HEK293 (cell line): ENCODE measurements around the gene CTDNEP1.

Experiments used
- CTCF ChIA-PET: fragments of 350-600 bp; formaldehyde crosslinking; extraction: SDS; loops from one replicate; lab custom pipeline; 2021; ENCODE audit warnings: antibody characterized with exemption; lab: Yijun Ruan, JAX
- POLR2A ChIA-PET: fragments of 300-600 bp; formaldehyde crosslinking; extraction: SDS; loops from one replicate; lab custom pipeline; 2020; ENCODE audit warnings: antibody characterized with exemption, inconsistent platforms; lab: Yijun Ruan, JAX
- H3K27ac ChIP-seq: fragments of 200-500 bp; sonication (Bioruptor generic); 2 replicates; pipeline ENCODE4 v1.5.1; 2014; ENCODE audit warnings: low read depth, low read length, control low read depth, inconsistent platforms; ENCODE audit errors: extremely low read depth
- H3K36me3 ChIP-seq, 2 experiments: fragments of 200-500 bp in 1 of 2; sonication (Bioruptor generic) in 1 of 2; 1 replicate in 1 of 2; 2 replicates in 1 of 2; pipeline ENCODE4 v1.5.1; 2014 to 2017; ENCODE audit warnings: inconsistent platforms in 2 of 2, low read length in 2 of 2; ENCODE audit not compliant: control insufficient read depth in 2 of 2, insufficient read depth in 1 of 2
- H3K4me1 ChIP-seq: fragments of 200-500 bp; sonication (Bioruptor generic); 2 replicates; pipeline ENCODE4 v1.5.1; 2014; ENCODE audit warnings: mild to moderate bottlenecking, low read length, inconsistent platforms; ENCODE audit not compliant: control insufficient read depth, insufficient read depth
- H3K4me3 ChIP-seq: 2 replicates; pipeline ENCODE4 v1.5.1; 2011; ENCODE audit warnings: low read depth, mild to moderate bottlenecking, control low read depth, low read length, moderate library complexity
- H3K9me3 ChIP-seq: fragments of 200-500 bp; sonication (Bioruptor generic); 2 replicates; pipeline ENCODE4 v1.5.1; 2014; ENCODE audit warnings: low read depth, low read length, inconsistent platforms; ENCODE audit not compliant: control insufficient read depth, insufficient read depth
- BCL11B ChIP-seq: fragments of 450-650 bp; formaldehyde crosslinking; IDR thresholded peaks from 2 replicates; pipeline ENCODE4 v1.5.1; 2016; ENCODE audit warnings: low read depth, missing biosample characterization, missing genetic modification characterization
- GLIS2 ChIP-seq: fragments of 450-650 bp; formaldehyde crosslinking; IDR thresholded peaks from 2 replicates; pipeline ENCODE4 v1.5.1; 2016; ENCODE audit warnings: missing biosample characterization, missing genetic modification characterization
- KLF10 ChIP-seq: fragments of 450-650 bp; IDR thresholded peaks from 2 replicates; pipeline ENCODE4 v1.5.1; 2018; ENCODE audit warnings: missing biosample characterization, mild to moderate bottlenecking, missing genetic modification characterization
- SP2 ChIP-seq: fragments of 450-650 bp; formaldehyde crosslinking; IDR thresholded peaks from 2 replicates; pipeline ENCODE4 v1.5.1; 2016; ENCODE audit warnings: missing biosample characterization, missing genetic modification characterization
- SP7 ChIP-seq: fragments of 450-650 bp; formaldehyde crosslinking; IDR thresholded peaks from 2 replicates; pipeline ENCODE4 v1.5.1; 2016; ENCODE audit warnings: missing biosample characterization, missing genetic modification characterization
- ZBTB48 ChIP-seq: fragments of 450-650 bp; formaldehyde crosslinking; IDR thresholded peaks from 2 replicates; pipeline ENCODE4 v1.5.1; 2016; ENCODE audit warnings: missing biosample characterization, missing genetic modification characterization
- ZNF132 ChIP-seq: fragments of 450-650 bp; formaldehyde crosslinking; IDR thresholded peaks from 2 replicates; pipeline ENCODE4 v1.5.1; 2017; ENCODE audit warnings: missing biosample characterization, missing genetic modification characterization, borderline replicate concordance
- ZNF248 ChIP-seq: fragments of 450-650 bp; formaldehyde crosslinking; IDR thresholded peaks from 2 replicates; pipeline ENCODE4 v1.5.1; 2017; ENCODE audit warnings: missing biosample characterization, missing genetic modification characterization
- ZNF266 ChIP-seq: fragments of 450-650 bp; formaldehyde crosslinking; IDR thresholded peaks from 2 replicates; pipeline ENCODE4 v1.5.1; 2016; ENCODE audit warnings: missing biosample characterization, missing genetic modification characterization, low read depth
- ZNF423 ChIP-seq: fragments of 450-650 bp; formaldehyde crosslinking; IDR thresholded peaks from 2 replicates; pipeline ENCODE4 v1.5.1; 2016; ENCODE audit warnings: missing biosample characterization, missing genetic modification characterization
- ZNF514 ChIP-seq: fragments of 450-650 bp; formaldehyde crosslinking; IDR thresholded peaks from 2 replicates; pipeline ENCODE4 v1.5.1; 2016; ENCODE audit warnings: missing biosample characterization, missing genetic modification characterization
- ZNF548 ChIP-seq: fragments of 450-650 bp; formaldehyde crosslinking; IDR thresholded peaks from 2 replicates; pipeline ENCODE4 v1.5.1; 2016; ENCODE audit warnings: missing biosample characterization, missing genetic modification characterization
- ZNF658 ChIP-seq: fragments of 450-650 bp; formaldehyde crosslinking; IDR thresholded peaks from 2 replicates; pipeline ENCODE4; 2016; ENCODE audit warnings: missing biosample characterization, missing genetic modification characterization
- ZNF677 ChIP-seq: fragments of 450-650 bp; IDR thresholded peaks from 2 replicates; pipeline ENCODE4 v1.5.0; 2018; ENCODE audit warnings: missing biosample characterization, mild to moderate bottlenecking, missing genetic modification characterization, moderate library complexity
- ZNF707 ChIP-seq: fragments of 450-650 bp; formaldehyde crosslinking; IDR thresholded peaks from 2 replicates; pipeline ENCODE4 v1.5.1; 2016; ENCODE audit warnings: missing biosample characterization, missing genetic modification characterization
- TF ChIP-seq, protein P1 (sequence below): fragments of 450-650 bp; formaldehyde crosslinking; IDR thresholded peaks from 2 replicates; pipeline ENCODE4 v1.5.1; 2016; ENCODE audit warnings: missing biosample characterization, missing genetic modification characterization
- TF ChIP-seq, protein P2 (sequence below): fragments of 450-650 bp; formaldehyde crosslinking; IDR thresholded peaks from 2 replicates; pipeline ENCODE4 v1.5.1; 2016; ENCODE audit warnings: missing biosample characterization, missing genetic modification characterization, borderline replicate concordance
- TF ChIP-seq, protein P3 (sequence below): fragments of 450-650 bp; formaldehyde crosslinking; optimal IDR thresholded peaks from 2 replicates; pipeline ENCODE3; 2016; ENCODE audit warnings: missing biosample characterization, mild to moderate bottlenecking, missing genetic modification characterization
- TF ChIP-seq, protein P4 (sequence below): fragments of 450-650 bp; formaldehyde crosslinking; IDR thresholded peaks from 2 replicates; pipeline ENCODE4 v1.5.1; 2016; ENCODE audit warnings: missing biosample characterization, missing genetic modification characterization, low read depth
- TF ChIP-seq, protein P5 (sequence below): fragments of 450-650 bp; formaldehyde crosslinking; IDR thresholded peaks from 2 replicates; pipeline ENCODE4 v1.5.1; 2016; ENCODE audit warnings: missing biosample characterization, missing genetic modification characterization

Gene CTDNEP1

DNA sequence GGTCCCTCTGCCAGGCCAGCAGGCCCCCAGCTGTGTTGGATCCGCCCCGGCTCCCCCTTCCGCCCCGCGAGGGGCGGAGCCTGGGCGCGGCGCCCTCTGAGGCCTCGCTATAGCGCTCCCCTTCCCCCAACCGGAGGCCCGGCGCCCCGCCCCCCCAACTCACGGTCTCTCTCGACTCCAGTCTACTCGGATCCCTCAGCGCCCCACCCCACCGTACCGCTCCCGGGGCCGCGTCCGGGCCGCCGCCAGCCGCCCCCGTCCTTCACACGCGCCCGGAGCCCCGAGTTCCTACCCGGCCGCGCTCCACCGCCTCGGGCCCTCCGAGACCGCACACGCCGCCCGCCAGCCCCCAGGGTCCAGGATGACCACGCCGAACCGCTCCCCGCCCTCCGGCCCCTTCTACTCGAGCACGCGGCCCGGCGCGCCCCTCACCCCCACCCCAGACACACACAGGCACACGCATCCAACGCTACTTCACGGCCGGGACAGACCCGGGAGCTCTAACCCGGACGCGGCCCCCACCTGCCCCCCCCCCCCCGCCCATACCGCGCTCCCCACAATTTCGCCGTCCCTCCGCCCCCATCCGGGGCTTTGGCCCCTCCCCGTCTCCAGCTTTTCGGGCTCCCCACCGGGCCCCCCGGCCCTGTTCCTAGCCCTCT is 13.6 kb downstream of the CTDNEP1 start (continued):
- TF ChIP-seq SP2 (tag by site-specific recombination) (peak; percentile 75), ZNF514 (tag by site-specific recombination) (no peak), ZBTB48 (tag by site-specific recombination) (no peak), KLF10 (peak; percentile 69), SP7 (tag by site-specific recombination) (peak; percentile 52)

DNA sequence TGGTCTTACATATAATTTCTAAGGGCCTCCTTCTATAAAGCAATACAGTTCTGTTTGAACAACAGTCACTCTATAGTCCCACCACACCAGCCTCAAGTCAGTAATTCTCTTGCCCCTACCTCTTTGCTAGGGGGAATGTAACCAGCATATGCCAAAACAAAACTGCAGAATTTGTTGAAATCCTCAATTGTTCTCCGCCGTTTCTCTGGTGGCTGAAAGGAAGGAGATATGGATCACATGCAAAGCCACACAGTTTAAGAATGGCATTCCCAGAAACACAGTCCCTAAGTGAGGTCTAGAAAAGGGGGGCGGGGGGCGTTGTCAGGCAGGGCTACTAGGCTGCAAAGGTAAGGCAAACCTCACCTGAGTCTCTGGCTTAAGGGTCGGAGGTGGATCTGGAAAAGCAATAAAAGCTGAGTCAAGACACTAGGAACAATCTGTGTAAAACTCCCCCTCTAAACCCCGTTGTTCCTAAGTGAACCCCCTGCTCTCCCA is 14.2 kb downstream of the CTDNEP1 start:
- peak overlapping the region; percentile 90 for H3K27ac ChIP-seq
- TF ChIP-seq ZBTB48 (tag by site-specific recombination) (0 out of 2 replicates have a peak, but pooled peaks have one; percentile 41), GLIS2 (tag by site-specific recombination) (peak; percentile 84; the same call in 1 of the 2 replicates), ZNF266 (no peak)
- TF ChIP-seq, protein P1, sequence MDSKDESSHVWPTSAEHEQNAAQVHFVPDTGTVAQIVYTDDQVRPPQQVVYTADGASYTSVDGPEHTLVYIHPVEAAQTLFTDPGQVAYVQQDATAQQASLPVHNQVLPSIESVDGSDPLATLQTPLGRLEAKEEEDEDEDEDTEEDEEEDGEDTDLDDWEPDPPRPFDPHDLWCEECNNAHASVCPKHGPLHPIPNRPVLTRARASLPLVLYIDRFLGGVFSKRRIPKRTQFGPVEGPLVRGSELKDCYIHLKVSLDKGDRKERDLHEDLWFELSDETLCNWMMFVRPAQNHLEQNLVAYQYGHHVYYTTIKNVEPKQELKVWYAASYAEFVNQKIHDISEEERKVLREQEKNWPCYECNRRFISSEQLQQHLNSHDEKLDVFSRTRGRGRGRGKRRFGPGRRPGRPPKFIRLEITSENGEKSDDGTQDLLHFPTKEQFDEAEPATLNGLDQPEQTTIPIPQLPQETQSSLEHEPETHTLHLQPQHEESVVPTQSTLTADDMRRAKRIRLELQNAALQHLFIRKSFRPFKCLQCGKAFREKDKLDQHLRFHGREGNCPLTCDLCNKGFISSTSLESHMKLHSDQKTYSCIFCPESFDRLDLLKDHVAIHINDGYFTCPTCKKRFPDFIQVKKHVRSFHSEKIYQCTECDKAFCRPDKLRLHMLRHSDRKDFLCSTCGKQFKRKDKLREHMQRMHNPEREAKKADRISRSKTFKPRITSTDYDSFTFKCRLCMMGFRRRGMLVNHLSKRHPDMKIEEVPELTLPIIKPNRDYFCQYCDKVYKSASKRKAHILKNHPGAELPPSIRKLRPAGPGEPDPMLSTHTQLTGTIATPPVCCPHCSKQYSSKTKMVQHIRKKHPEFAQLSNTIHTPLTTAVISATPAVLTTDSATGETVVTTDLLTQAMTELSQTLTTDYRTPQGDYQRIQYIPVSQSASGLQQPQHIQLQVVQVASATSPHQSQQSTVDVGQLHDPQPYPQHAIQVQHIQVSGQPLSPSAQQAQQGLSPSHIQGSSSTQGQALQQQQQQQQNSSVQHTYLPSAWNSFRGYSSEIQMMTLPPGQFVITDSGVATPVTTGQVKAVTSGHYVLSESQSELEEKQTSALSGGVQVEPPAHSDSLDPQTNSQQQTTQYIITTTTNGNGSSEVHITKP (tag by site-specific recombination): peak; percentile 98
- TF ChIP-seq, protein P2, sequence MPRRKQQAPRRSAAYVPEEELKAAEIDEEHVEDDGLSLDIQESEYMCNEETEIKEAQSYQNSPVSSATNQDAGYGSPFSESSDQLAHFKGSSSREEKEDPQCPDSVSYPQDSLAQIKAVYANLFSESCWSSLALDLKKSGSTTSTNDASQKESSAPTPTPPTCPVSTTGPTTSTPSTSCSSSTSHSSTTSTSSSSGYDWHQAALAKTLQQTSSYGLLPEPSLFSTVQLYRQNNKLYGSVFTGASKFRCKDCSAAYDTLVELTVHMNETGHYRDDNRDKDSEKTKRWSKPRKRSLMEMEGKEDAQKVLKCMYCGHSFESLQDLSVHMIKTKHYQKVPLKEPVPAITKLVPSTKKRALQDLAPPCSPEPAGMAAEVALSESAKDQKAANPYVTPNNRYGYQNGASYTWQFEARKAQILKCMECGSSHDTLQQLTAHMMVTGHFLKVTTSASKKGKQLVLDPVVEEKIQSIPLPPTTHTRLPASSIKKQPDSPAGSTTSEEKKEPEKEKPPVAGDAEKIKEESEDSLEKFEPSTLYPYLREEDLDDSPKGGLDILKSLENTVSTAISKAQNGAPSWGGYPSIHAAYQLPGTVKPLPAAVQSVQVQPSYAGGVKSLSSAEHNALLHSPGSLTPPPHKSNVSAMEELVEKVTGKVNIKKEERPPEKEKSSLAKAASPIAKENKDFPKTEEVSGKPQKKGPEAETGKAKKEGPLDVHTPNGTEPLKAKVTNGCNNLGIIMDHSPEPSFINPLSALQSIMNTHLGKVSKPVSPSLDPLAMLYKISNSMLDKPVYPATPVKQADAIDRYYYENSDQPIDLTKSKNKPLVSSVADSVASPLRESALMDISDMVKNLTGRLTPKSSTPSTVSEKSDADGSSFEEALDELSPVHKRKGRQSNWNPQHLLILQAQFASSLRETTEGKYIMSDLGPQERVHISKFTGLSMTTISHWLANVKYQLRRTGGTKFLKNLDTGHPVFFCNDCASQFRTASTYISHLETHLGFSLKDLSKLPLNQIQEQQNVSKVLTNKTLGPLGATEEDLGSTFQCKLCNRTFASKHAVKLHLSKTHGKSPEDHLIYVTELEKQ (tag by site-specific recombination): no peak
- POLR2A ChIA-PET: interaction anchor here (0.6 to 14.2 kb wide), 7 partner anchors 13 to 466 kb away, joined by 4 to 284 read pairs (median 7); partner anchors contain the start of genes ACADVL, DLG4, NEURL4 and POLR2A
- CTCF ChIA-PET: interaction anchor here (0.7 to 3.0 kb wide), 3 partner anchors 17 to 1098 kb away, joined by 3 to 12 read pairs (median 6); partner anchors contain the start of genes ACADVL and DLG4
- H3K4me1 ChIP-seq: peaks cover 10% of the 10 kb centered on the region; the same call in 1 of the 2 replicates
- no peaks in the 10 kb centered on the region for H3K9me3 ChIP-seq
- peaks cover 18 to 46% of the 10 kb centered on the region in 2 experiments for H3K36me3 ChIP-seq
- peak overlapping the region; percentile 90 for H3K4me3 ChIP-seq

DNA sequence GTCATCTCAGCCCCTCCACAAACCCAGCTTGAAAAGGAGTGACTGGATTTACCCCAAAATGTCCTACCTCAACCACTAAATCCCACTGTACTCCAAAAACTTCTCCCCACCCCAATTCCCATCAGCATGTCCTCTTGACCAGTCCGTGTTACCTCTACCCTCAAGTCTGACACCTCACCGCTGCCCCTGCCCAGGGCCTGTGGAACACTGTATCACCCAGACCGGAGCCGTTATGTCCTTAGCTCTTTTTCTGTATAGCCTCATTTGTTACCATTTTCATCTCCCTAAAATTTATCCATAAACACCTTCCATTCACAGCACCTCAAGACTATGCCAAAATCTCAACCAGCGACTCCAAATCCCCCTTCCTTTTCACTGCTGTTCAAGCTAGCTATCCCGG is 14.7 kb downstream of the CTDNEP1 start:
- Histone ChIP-seq H3K4me1 (peaks cover 10% of the 10 kb centered on the region; the same call in 1 of the 2 replicates), H3K36me3 (peaks cover 18 to 50% of the 10 kb centered on the region in 2 experiments), H3K4me3 (no peak overlapping the region; the same call in 1 of the 2 replicates), H3K9me3 (no peaks in the 10 kb centered on the region), H3K27ac (peak overlapping the region; percentile 90)
- CTCF ChIA-PET: interaction anchor here (0.7 to 1.3 kb wide), 3 partner anchors 16 to 1098 kb away, joined by 3 to 6 read pairs (median 4); partner anchors contain the start of genes ACADVL and DLG4
- POLR2A ChIA-PET: interaction anchor here (0.6 to 14.2 kb wide), 3 partner anchors 15 to 77 kb away, joined by 4 to 284 read pairs (median 4); partner anchors contain the start of genes ACADVL and DLG4
- TF ChIP-seq, protein P3, sequence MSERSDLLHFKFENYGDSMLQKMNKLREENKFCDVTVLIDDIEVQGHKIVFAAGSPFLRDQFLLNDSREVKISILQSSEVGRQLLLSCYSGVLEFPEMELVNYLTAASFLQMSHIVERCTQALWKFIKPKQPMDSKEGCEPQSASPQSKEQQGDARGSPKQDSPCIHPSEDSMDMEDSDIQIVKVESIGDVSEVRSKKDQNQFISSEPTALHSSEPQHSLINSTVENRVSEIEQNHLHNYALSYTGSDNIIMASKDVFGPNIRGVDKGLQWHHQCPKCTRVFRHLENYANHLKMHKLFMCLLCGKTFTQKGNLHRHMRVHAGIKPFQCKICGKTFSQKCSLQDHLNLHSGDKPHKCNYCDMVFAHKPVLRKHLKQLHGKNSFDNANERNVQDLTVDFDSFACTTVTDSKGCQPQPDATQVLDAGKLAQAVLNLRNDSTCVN: no peak
- no peak for TF ChIP-seq ZNF658
- no peak for TF ChIP-seq ZNF132
- TF ChIP-seq, protein P4, sequence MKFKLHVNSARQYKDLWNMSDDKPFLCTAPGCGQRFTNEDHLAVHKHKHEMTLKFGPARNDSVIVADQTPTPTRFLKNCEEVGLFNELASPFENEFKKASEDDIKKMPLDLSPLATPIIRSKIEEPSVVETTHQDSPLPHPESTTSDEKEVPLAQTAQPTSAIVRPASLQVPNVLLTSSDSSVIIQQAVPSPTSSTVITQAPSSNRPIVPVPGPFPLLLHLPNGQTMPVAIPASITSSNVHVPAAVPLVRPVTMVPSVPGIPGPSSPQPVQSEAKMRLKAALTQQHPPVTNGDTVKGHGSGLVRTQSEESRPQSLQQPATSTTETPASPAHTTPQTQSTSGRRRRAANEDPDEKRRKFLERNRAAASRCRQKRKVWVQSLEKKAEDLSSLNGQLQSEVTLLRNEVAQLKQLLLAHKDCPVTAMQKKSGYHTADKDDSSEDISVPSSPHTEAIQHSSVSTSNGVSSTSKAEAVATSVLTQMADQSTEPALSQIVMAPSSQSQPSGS (tag by site-specific recombination): no peak
- TF ChIP-seq, protein P5, sequence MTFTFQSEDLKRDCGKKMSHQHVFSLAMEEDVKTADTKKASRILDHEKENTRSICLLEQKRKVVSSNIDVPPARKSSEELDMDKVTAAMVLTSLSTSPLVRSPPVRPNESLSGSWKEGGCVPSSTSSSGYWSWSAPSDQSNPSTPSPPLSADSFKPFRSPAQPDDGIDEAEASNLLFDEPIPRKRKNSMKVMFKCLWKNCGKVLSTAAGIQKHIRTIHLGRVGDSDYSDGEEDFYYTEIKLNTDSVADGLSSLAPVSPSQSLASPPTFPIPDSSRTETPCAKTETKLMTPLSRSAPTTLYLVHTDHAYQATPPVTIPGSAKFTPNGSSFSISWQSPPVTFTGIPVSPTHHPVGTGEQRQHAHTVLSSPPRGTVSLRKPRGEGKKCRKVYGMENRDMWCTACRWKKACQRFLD (tag by site-specific recombination): no peak
- no peak for TF ChIP-seq ZNF423 (tag by site-specific recombination)
- TF ChIP-seq ZNF248 (tag by site-specific recombination): no peak
- TF ChIP-seq ZNF548 (tag by site-specific recombination): no peak
- no peak for TF ChIP-seq ZNF707 (tag by site-specific recombination)
- TF ChIP-seq SP7 (tag by site-specific recombination): no peak
- TF ChIP-seq BCL11B (tag by site-specific recombination): no peak
- TF ChIP-seq ZNF677 (tag by site-specific recombination): no peak
